Tibial nerve (tissue), 3 donors: ENCODE data around the gene GOPC.

Experiments
- POLR2A ChIP-seq, 2 donors: fragments of 450-650 bp; IDR thresholded peaks; one replicate each; pipeline ENCODE4 v1.6.1; 2017; ENCODE audit warnings: antibody characterized with exemption in 2 of 2, mild to moderate bottlenecking in 2 of 2, moderate library complexity in 2 of 2
- TF ChIP-seq, protein P1 (sequence below), 5 experiments: fragments of 200-600 bp in 3 of 5; fragments of 450-650 bp in 2 of 5; sonication (generic) in 3 of 5; IDR thresholded peaks; one replicate each; pipeline ENCODE4 v1.5.1; 2016 to 2019; ENCODE audit warnings: antibody characterized with exemption in 5 of 5, mild to moderate bottlenecking in 3 of 5, moderate library complexity in 2 of 5

DNA sequence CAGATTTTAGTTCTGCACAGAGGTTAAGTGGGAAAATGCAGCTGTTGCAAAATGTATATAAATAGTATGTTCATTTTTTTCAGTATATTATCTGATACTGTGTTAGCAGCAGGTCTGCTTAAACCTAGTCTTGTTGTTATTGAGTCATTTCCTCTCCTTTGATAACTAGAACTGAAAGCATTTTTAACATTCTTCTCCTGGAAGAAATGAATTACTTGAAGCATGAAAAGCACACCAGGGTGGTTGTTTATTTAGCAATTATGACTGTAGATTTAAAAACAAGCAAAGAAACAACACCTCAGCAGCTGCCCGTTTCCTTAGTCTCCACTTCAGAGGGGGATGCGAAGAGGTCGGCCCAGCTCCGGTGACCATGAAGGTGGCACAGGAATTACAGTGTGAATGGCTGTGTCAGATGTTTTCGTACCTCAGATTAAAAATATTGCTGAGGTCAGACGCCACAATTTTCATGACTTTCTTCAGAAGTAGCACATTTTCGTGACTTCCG, 53.5 kb downstream of the GOPC start:
- no peak for TF ChIP-seq POLR2A (IDR thresholded peaks at IDR 0.05)
- TF ChIP-seq, protein P1, sequence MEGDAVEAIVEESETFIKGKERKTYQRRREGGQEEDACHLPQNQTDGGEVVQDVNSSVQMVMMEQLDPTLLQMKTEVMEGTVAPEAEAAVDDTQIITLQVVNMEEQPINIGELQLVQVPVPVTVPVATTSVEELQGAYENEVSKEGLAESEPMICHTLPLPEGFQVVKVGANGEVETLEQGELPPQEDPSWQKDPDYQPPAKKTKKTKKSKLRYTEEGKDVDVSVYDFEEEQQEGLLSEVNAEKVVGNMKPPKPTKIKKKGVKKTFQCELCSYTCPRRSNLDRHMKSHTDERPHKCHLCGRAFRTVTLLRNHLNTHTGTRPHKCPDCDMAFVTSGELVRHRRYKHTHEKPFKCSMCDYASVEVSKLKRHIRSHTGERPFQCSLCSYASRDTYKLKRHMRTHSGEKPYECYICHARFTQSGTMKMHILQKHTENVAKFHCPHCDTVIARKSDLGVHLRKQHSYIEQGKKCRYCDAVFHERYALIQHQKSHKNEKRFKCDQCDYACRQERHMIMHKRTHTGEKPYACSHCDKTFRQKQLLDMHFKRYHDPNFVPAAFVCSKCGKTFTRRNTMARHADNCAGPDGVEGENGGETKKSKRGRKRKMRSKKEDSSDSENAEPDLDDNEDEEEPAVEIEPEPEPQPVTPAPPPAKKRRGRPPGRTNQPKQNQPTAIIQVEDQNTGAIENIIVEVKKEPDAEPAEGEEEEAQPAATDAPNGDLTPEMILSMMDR (IDR thresholded peaks at IDR 0.05) = no peak
